HG03520 (cell line): ENCODE data around the gene REEP3.
"Not testable (repeated sequence)": the region's sequence is repeated elsewhere in the genome, so short reads cannot be mapped to it uniquely, and the experiment has no call there.

Experiments
- ATAC-seq: cut with Tn5 transposase; IDR thresholded peaks from one replicate; pipeline ENCODE4 v1.9.1; 2021; ENCODE audit warnings: mild to moderate bottlenecking, moderate library complexity; ENCODE audit not compliant: unreplicated experiment

The REEP3 gene

DNA sequence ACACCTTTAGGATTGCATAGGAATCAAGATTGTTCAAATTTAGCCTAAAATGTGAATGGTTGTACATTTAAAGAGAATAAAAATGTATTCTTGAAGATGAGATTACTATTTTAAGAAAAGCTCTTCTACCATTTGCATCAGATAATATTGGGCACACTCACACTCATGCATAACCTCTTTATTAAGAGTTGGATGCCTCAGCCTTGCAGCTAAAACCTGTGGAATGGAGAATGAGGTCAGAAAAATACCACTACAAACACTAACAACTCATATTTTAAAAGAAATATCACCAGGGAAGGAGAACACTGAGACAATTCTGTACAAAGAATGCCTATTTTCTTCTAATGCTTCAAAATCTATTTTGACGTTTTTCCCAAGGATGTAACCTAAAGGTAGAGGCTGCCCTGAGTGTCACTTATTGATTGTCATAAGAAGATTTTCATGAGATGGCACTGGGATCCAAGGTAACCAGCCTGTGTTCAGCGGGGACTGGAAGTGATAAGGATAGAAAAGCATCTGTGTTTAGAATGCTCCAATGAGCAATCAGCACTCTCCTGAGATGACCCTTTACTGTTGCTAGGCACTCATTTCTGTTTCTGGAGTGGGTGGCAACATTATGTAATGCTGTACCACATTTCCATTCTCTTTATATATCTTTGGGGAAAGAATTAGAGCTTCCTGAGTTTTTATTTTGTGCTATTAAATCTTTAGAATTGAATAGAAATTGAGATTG lies 26.6 kb downstream of the REEP3 start:
- ATAC-seq = no peak

- ATAC-seq = no peak
Measured at GRCh38 chr10:63548860-63549259, 27.7 kb downstream of the REEP3 start.

- ATAC-seq = no peak
Measured at GRCh38 chr10:63549810-63550209, 28.6 kb downstream of the REEP3 start.

GRCh38 chr10:63553031-63553430 lies 31.8 kb downstream of the REEP3 start:
- no peak for ATAC-seq

- ATAC-seq = no peak
Measured at GRCh38 chr10:63553473-63553872, 32.3 kb downstream of the REEP3 start.

DNA sequence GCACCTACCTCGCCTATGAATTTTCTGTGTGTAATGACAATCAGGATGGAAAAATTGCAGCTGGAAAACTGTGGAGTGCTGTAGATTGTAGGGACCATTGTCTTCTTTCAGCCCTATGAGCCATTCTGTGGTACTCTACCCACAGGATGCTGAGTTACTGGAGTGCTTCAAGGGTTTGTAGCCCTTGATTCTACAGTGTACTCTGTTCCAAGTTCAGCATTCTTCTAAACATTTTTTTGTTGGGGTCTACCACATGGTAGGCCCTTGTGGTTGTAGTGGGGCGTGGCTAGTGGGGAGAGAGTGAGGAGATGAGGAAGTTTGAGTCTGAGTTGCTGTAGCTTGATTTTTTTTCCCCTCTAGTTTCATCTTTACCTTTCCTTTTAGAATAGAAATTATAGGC lies 33.5 kb downstream of the REEP3 start:
- peak; percentile 69 for ATAC-seq

- ATAC-seq = no peak
Measured at GRCh38 chr10:63555330-63555729, 34.1 kb downstream of the REEP3 start.

DNA sequence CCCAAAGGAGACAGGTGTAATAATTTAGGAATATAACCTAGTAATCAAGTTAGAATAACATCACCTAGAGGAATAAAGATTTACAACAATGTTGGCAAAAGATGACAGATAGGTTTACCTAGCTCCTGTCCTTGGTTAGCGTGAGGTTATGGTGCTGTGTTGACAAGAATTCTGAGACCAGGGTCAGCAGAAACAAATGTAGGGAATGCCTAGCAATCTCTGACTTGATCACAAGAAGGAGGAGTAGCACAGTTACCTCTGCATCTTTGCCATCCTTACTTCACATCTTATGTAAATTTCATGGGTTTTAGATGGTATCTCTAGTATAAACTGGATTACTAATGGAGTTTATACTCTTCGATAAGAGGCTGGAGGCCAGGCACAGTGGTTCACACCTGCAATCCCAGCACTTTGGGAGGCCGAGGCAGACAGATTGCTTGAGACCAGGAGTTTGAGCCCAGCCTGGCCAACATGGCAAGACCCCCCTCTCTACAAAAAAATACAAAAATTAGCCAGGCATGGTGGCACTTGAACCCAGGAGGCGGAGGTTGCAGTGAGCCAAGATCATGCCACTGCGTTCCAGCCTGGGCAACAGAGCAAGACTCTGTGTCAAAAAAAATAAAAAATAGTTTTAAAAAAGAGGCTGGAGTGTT lies 37.1 kb downstream of the REEP3 start:
- ATAC-seq = no peak

DNA sequence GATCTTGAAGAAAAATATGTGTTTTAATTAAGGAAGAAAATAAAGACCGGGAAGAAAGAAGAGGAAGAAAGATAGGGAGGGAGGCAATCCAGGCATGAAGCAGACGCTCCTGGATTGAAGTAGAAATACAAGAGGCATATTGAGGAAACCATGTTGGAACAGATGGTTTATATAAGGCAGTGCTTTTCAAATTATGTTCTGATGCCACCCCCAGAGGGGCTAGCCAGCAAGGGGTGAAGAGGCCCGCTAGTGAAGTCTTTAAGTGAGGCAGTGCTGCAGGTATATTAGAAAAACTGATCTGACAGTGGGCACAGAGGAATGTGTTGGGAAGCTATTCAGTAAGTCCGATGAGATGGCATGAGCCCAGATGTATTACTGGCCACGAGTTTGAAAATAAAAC lies 40.1 kb downstream of the REEP3 start:
- ATAC-seq = no peak

GRCh38 chr10:63562391-63562790 lies 41.2 kb downstream of the REEP3 start:
- ATAC-seq = no peak

DNA sequence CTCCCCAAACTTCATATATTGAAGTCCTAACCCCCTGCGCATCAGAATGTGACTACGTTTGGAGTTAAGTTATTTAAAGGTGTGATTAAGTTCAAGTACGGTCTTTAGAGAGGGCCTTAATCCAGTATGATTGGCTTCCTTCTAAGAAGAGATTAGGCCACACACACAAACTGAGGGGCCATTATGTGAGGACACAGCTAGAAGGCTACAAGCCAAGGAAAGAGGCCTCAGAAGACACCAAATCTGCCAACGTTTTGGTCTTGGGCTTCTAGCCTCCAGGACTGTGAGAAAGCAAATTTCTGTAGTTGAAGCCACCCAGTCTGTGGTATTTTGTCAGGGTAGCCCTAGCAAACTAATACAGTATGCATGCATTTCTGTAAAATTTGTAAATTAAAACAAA lies 41.7 kb downstream of the REEP3 start:
- ATAC-seq = no peak

DNA sequence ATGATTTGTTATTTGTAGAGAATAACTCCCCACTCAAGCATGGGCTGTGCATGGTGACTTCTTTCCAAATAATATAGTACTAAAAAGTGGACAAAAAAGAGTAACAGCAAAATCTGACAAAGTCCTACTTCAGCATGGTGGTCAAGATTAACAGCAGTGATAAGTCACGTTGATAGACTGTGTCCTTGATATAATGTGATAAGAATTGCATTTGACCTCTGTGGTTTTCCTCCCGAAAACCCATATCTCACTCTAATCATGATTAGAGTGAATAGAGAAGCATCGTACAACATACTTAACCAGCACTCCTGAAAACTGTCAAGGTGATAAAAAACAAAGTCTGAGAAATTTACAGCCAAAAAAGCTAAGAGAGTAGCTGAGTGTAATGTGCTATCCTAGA lies 42.4 kb downstream of the REEP3 start:
- ATAC-seq = no peak

DNA sequence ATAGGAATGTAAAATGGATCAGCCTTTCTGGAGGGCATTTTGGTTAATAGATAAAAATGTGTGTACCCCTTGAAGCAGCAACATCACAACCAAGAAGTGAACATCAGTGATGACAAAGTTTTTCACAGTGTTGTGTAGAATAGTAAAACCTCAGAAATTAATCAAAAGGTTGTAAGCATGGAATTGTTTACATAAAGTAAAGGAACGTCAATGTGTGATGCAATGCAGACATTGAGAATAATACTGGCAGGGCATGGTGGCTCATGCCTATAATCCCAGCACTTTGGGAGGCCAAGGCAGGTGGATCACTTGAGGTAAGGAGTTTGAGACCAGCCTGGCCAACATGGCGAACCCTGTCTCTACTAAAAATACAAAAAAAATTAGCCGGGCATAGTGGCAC lies 43.5 kb downstream of the REEP3 start:
- not testable (repeated sequence) for ATAC-seq

DNA sequence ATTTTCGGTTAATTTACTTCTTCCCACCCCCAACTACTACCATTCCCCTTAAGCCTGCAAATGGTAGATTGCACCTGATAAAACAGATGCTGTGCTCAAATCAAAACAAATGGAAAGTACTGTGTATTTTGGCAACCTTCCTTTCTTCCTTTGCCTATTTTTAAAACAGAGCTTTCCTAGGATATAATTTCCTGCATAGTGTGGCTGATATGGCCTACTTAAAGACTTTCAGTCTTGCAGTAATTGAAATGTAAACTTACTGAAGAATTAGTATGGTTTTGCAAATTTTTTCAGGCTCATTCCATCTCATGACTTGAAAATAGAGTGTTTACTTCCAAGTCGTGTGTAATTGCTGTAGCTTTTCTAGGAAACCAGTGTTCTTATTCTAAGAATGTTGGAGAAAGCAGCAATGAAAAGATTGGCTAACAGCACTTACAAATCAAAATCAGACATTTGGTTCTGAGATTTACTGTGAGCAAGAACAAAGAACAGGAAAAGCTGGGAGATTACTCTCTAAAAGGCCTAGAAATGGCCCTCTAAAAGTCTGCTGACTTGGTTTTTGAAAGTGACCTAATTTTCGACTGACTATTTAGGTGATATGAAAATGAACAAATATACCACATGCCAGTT lies 52.0 kb downstream of the REEP3 start:
- no peak for ATAC-seq

- ATAC-seq = no peak
Measured at GRCh38 chr10:63574011-63574410, 52.8 kb downstream of the REEP3 start.

GRCh38 chr10:63576501-63576900 lies 55.3 kb downstream of the REEP3 start:
- no peak for ATAC-seq

GRCh38 chr10:63578501-63578900 lies 57.3 kb downstream of the REEP3 start:
- no peak for ATAC-seq

- ATAC-seq = no peak
Measured at GRCh38 chr10:63579371-63580014, 58.3 kb downstream of the REEP3 start.

GRCh38 chr10:63582690-63583089 lies 61.5 kb downstream of the REEP3 start:
- ATAC-seq = no peak

DNA sequence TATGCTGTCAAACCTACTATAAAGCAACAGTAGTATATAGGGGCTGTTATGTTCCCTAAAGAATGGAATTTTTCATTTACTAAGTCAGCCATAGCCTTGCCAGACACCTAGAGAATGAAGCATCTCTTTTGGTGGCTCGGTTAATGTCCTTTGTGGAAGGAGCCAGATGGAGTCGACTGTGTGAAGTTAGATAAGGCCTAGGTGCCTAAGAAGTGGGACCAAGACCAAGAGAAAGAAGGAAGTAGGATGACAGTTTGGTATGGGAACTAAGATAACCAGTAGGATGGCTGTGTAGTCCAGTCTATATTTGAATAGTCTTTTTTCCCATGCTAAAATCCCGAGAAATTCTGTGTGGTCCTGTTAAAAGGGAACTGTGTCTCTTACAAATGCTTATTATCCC lies 62.2 kb downstream of the REEP3 start:
- no peak for ATAC-seq

- ATAC-seq = no peak
Measured at GRCh38 chr10:63583909-63584724, 62.9 kb downstream of the REEP3 start.
